ENCODE measurements around the gene FBXW4. TPM values are rescaled to one million over a fixed set of nuclear protein-coding genes. Genes with fewer than 3 reads are reported as not detected.

FBXW4 gene
- total RNA-seq, 2 experiments from 2014 or later = 43.1 to 60.9 TPM

GRCh38 chr10:101572126-101572525, 122.8 kb downstream of the FBXW4 start:
- H3K9me2 ChIP-seq (ENCODE audit: insufficient read depth, low read length) = no peaks in the 10 kb centered on the region
- H3K36me3 ChIP-seq (ENCODE audit: insufficient read depth, low read length) = no peaks in the 10 kb centered on the region
- no peak overlapping the region for H2AFZ ChIP-seq (ENCODE audit: low read length)
- no TSS peak for BruUV-seq (replicated peaks)
- intact Hi-C loops (cut with micrococcal nuclease; ENCODE audit: unreplicated experiment) = no loop called here
- no peaks in the 10 kb centered on the region for H4K20me1 ChIP-seq (ENCODE audit: insufficient read depth, low read length)
- H3K27ac ChIP-seq (ENCODE audit: low read depth, low read length, poor library complexity, severe bottlenecking) = no peak overlapping the region
- H3K4me3 ChIP-seq (ENCODE audit: low read depth, low read length, poor library complexity, severe bottlenecking) = no peak overlapping the region
- no peaks in the 10 kb centered on the region for H3K9me3 ChIP-seq (ENCODE audit: low read length)
- H3K4me2 ChIP-seq (ENCODE audit: low read length) = no peak overlapping the region
- ChIA-PET CTCF (ENCODE audit: unreplicated experiment) (no interaction called here), POLR2A (no interaction called here)
- peaks cover 20% of the 10 kb centered on the region for H3K4me1 ChIP-seq (ENCODE audit: insufficient read depth, low read length, poor library complexity, severe bottlenecking)
- H3K79me2 ChIP-seq (ENCODE audit: insufficient read depth, low read depth, low read length) = no peaks in the 10 kb centered on the region
- TF ChIP-seq CTCF (conservative IDR thresholded peaks at IDR 0.05; ENCODE audit: low read length) = no peak
- no peak for DNase-seq (ENCODE audit: low spot score)

GRCh38 chr10:101571271-101571925, 123.6 kb downstream of the FBXW4 start:
- POLR2A ChIA-PET = interaction anchor here (0.7 to 1.3 kb wide), 3 partner anchors 9 to 104 kb away, joined by 3 to 4 read pairs (median 3); no protein-coding TSS in a partner anchor
- Histone ChIP-seq H3K4me1 (ENCODE audit: insufficient read depth, low read length, poor library complexity, severe bottlenecking) (peaks cover 20% of the 10 kb centered on the region), H2AFZ (ENCODE audit: low read length) (no peak overlapping the region), H3K79me2 (ENCODE audit: insufficient read depth, low read depth, low read length) (no peaks in the 10 kb centered on the region), H3K9me3 (ENCODE audit: low read length) (no peaks in the 10 kb centered on the region), H3K4me2 (ENCODE audit: low read length) (no peak overlapping the region), H3K27ac (ENCODE audit: low read depth, low read length, poor library complexity, severe bottlenecking) (no peak overlapping the region), H4K20me1 (ENCODE audit: insufficient read depth, low read length) (no peaks in the 10 kb centered on the region), H3K9me2 (ENCODE audit: insufficient read depth, low read length) (no peaks in the 10 kb centered on the region), H3K4me3 (ENCODE audit: low read depth, low read length, poor library complexity, severe bottlenecking) (no peak overlapping the region), H3K36me3 (ENCODE audit: insufficient read depth, low read length) (no peaks in the 10 kb centered on the region)
- CTCF ChIA-PET (ENCODE audit: unreplicated experiment) = interaction anchor here (0.5 to 1.2 kb wide), 4 partner anchors 9 to 357 kb away, joined by 3 to 5 read pairs (median 3); no protein-coding TSS in a partner anchor
- DNase-seq (ENCODE audit: low spot score) = no peak
- BruUV-seq (replicated peaks) = no TSS peak
- intact Hi-C loops (cut with micrococcal nuclease; ENCODE audit: unreplicated experiment) = no loop called here
- TF ChIP-seq CTCF (conservative IDR thresholded peaks at IDR 0.05; ENCODE audit: low read length) (no peak), EZH2phosphoT487 (IDR thresholded peaks at IDR 0.05; ENCODE audit: borderline replicate concordance, low read depth, low read length) (no peak)
